Measurements from ENCODE around the gene PYCARD. TPM values are rescaled to one million over a fixed set of nuclear protein-coding genes. Genes with fewer than 3 reads are reported as not detected.
"Not testable (repeated sequence)": the region's sequence is repeated elsewhere in the genome, so short reads cannot be mapped to it uniquely, and the experiment has no call there.

The PYCARD gene
- total RNA-seq, result 10 to 100 TPM; 27.8 to 64.5 (median 46.7) TPM

DNA sequence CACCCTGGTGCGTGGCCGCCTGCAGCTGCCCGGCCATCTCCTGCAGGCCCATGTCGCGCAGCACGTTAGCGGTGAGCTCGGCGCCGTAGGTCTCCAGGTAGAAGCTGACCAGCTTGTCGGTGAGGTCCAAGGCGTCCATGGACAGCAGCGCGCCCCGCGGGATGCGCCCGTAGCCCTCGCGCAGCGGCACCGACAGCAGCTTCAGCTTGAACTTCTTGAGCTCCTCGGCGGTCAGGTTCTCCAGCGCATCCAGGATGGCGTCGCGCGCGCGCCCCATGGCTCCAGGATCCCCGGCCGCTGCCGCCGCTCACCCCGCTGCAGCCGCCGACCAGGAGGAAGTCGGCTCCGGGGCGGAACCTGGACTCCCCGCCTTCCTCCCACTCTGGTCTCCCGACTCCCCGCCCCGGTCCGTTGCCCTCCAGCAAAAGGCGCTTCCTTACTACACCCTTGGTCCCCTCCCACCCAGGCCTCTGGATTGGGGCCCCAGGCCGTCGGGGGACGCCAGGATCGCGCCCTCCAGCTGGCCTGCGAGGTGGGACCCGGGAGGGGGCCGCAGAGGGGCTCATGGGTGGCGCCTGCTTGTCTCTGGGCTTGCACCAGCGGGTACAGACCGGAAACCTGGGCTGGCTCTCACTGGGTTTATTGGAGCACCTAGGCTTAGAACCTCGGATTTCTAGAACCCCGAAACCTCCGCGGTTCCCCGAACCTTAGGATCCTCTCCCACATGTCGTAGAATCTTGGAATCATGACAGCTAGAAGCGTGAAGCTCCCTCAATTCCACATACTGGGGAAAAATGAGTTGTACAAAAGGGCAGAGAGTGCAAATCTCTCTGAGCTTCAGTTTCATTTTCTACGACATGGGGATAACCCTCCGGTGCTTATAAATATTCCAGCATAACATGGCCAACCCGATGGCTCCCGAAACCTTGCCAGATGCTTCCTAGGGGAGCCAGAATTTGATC lies at the start of gene PYCARD:
TSS of gene PYCARD (minus strand) at position 347 of the 962 bp plus-strand sequence. CDS start at position 277, 70 bp downstream.
- no peaks in the 10 kb centered on the region for H3K27me3 ChIP-seq
- TF ChIP-seq EP300 (IDR thresholded peaks at IDR 0.05), result peak in 1 of 2 donors; percentile 6
- TF ChIP-seq, protein P1, sequence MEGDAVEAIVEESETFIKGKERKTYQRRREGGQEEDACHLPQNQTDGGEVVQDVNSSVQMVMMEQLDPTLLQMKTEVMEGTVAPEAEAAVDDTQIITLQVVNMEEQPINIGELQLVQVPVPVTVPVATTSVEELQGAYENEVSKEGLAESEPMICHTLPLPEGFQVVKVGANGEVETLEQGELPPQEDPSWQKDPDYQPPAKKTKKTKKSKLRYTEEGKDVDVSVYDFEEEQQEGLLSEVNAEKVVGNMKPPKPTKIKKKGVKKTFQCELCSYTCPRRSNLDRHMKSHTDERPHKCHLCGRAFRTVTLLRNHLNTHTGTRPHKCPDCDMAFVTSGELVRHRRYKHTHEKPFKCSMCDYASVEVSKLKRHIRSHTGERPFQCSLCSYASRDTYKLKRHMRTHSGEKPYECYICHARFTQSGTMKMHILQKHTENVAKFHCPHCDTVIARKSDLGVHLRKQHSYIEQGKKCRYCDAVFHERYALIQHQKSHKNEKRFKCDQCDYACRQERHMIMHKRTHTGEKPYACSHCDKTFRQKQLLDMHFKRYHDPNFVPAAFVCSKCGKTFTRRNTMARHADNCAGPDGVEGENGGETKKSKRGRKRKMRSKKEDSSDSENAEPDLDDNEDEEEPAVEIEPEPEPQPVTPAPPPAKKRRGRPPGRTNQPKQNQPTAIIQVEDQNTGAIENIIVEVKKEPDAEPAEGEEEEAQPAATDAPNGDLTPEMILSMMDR (IDR thresholded peaks at IDR 0.05), result no peak
- H3K4me3 ChIP-seq, result peak within 1 kb of the TSS; percentile 53 to 80 (median 65)
- peaks cover 0 to 24% (median 0%) of the 10 kb centered on the region in 3 donors for H3K36me3 ChIP-seq
- peak; percentile 19 to 32 for DNase-seq (ENCODE audit: low spot score in 2 of 2)
- H3K4me1 ChIP-seq, result peaks cover 0 to 36% (median 17%) of the 10 kb centered on the region in 4 donors
- whole genome bisulfite sequencing, 2 donors, result 6 to 9% methylated on average over 37 to 44 of the region's 69 CpGs
- no peaks in the 10 kb centered on the region for H3K9me3 ChIP-seq
- H3K27ac ChIP-seq, result peak within 1 kb of the TSS; percentile 11 to 70 (median 64)

DNA sequence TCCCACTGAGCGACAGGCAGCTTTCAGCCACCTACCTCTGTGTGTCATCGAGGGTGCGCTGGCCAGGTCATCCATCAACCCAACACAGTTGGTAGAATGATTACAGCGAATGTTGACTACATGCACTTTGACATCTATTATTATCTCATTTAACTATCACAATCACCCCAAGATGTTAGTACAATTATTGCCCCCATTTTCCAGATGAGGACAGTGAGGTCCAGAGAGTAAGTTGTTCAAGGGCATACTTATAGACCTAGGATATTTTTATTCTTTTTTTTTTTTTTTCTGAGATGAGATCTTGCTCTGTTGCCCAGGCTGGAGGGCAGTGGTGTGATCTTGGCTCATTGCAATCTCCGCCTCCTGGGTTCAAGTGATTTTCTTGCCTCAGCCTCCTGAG lies 48.9 kb upstream of the PYCARD start:
- H3K4me3 ChIP-seq, result no peak overlapping the region
- WGBS, 2 donors, result 95 to 99% methylated on average over 5 of the region's 5 CpGs
- H3K36me3 ChIP-seq, result no peaks in the 10 kb centered on the region
- no peaks in the 10 kb centered on the region for H3K27me3 ChIP-seq
- H3K4me1 ChIP-seq, result no peaks in the 10 kb centered on the region
- no peaks in the 10 kb centered on the region for H3K9me3 ChIP-seq
- no peak overlapping the region for H3K27ac ChIP-seq
- DNase-seq (ENCODE audit: low spot score in 2 of 2), result no peak
- TF ChIP-seq, protein P1 (IDR thresholded peaks at IDR 0.05), result no peak
- TF ChIP-seq EP300 (IDR thresholded peaks at IDR 0.05) (no peak), POLR2A (IDR thresholded peaks at IDR 0.05) (no peak)

DNA sequence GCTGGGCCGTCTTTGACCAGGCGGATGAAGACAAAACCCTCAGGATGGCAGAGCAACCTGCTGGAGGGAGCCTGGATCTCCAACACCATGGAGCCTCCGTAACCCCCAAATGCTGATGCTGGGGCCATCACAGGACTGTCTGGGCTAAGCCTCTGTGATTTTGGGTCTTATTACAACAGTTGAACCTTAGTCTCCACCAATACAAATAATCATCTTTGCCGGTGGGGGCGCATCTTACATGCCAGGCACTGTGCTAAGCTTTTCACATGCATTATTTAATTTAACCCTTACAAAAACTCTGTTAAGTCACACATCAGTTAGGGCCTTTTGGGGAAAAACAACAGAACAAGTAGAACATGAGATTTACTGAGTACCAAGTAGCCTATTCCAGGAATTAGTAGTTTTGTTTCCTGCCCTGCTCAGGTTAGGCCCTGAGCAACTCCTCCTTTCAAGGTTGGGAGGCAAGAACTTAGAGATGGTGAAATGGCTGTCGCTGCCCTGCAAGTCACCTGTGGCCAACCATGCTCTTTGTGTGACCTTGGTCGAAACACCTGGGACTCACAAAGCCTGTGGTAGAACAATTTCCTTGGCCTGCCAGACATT lies 48.3 kb upstream of the PYCARD start:
- 82 to 91% methylated on average over 7 of the region's 7 CpGs for WGBS, 2 donors
- no peaks in the 10 kb centered on the region for H3K4me1 ChIP-seq
- no peak overlapping the region for H3K4me3 ChIP-seq
- no peaks in the 10 kb centered on the region for H3K36me3 ChIP-seq
- TF ChIP-seq POLR2A (IDR thresholded peaks at IDR 0.05) (no peak), EP300 (IDR thresholded peaks at IDR 0.05) (no peak)
- TF ChIP-seq, protein P1 (IDR thresholded peaks at IDR 0.05), result no peak
- H3K9me3 ChIP-seq, result no peaks in the 10 kb centered on the region
- H3K27me3 ChIP-seq, result no peaks in the 10 kb centered on the region
- no peak overlapping the region for H3K27ac ChIP-seq
- DNase-seq (ENCODE audit: low spot score in 2 of 2), result no peak

DNA sequence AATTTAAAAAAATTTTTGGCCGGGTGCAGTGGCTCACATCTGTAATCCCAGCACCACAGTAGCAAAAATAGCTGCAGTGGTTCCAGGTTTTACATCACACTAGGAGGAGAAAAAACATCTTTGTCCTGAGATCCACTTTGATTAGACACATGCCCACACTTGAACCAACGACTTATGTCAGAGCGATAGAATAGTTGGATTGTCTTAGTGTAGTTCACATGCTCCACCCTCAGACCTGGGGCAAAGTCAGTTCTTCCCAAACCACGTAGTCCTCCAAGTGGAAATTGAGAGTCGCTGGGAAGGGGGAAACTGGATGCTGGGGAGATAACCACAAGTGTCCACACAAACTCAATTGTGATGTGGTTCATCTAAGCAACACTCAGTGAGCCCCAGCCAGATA lies 45.8 kb upstream of the PYCARD start:
- no peaks in the 10 kb centered on the region for H3K4me1 ChIP-seq
- no peaks in the 10 kb centered on the region for H3K9me3 ChIP-seq
- H3K27me3 ChIP-seq, result no peaks in the 10 kb centered on the region
- H3K36me3 ChIP-seq, result no peaks in the 10 kb centered on the region
- 58 to 63% methylated on average over 5 of the region's 5 CpGs for WGBS, 2 donors
- no peak for DNase-seq (ENCODE audit: low spot score in 2 of 2)
- no peak overlapping the region for H3K4me3 ChIP-seq
- H3K27ac ChIP-seq, result no peak overlapping the region
- no peak for TF ChIP-seq POLR2A (IDR thresholded peaks at IDR 0.05)
- TF ChIP-seq, protein P1 (IDR thresholded peaks at IDR 0.05), result no peak
- no peak for TF ChIP-seq EP300 (IDR thresholded peaks at IDR 0.05)

DNA sequence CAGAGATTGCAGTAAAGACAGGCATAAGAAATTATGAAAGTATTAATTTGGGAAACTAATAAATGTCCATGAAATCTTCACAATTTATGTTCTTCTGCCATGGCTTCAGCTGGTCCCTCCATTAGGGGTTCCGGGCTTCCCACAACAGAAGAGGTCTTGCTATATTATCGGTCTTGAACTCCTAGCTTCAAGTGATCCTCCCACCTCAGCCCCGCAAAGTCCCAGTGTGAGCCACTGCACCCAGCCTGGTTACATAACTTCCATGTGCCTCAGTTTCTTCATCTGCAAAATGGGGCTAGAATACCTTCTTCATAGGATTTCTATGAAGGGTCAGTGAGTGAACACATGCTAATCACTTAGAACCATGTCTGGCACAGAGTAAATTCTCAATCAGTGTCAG lies 43.7 kb upstream of the PYCARD start:
- Histone ChIP-seq H3K27me3 (no peaks in the 10 kb centered on the region), H3K9me3 (no peaks in the 10 kb centered on the region), H3K27ac (no peak overlapping the region), H3K36me3 (no peaks in the 10 kb centered on the region), H3K4me1 (no peaks in the 10 kb centered on the region), H3K4me3 (no peak overlapping the region)
- TF ChIP-seq, protein P1 (IDR thresholded peaks at IDR 0.05), result no peak
- TF ChIP-seq POLR2A (IDR thresholded peaks at IDR 0.05) (no peak), EP300 (IDR thresholded peaks at IDR 0.05) (no peak)
- WGBS, 2 donors, result 84 to 89% methylated on average over 3 of the region's 3 CpGs
- no peak for DNase-seq (ENCODE audit: low spot score in 2 of 2)

DNA sequence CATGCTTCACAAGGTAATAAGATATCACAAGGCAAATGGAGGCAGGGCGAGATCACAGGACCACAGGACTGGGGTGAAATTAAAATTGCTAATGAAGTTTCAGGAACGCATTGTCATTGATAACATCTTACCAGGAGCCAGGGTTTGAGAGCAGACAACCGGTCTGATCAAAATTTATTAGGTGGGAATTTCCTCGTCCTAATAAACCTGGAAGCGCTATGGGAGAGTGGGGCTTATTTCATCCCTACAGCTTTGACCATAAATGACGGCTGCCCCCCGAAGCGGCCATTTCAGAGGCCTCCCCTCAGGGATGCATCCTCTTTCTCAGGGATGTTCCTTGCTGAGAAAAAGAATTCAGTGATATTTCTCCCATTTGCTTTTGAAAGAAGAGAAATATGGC lies 43.0 kb upstream of the PYCARD start:
- DNase-seq (ENCODE audit: low spot score in 2 of 2); H3K4me1 ChIP-seq; H3K9me3 ChIP-seq; H3K27ac ChIP-seq; H3K27me3 ChIP-seq; H3K4me3 ChIP-seq; H3K36me3 ChIP-seq: not testable (repeated sequence)
- 34 to 40% methylated on average over 8 of the region's 8 CpGs for WGBS, 2 donors

Data from tibial nerve (tissue), 4 donors.